Gastrocnemius medialis (tissue), 4 donors: ENCODE measurements around the gene OR12D3. TPM values are rescaled to one million over a fixed set of nuclear protein-coding genes. Genes with fewer than 3 reads are reported as not detected.
"Not testable (repeated sequence)": the region's sequence is repeated elsewhere in the genome, so short reads cannot be mapped to it uniquely, and the experiment has no call there.

Experiments used
- ATAC-seq, 2 donors: fragments of 150-250 bp; one replicate each; pipeline ENCODE4 v1.9.1; 2016
- DNase-seq, 2 donors: peaks; one replicate each; pipeline ENCODE4 v3.0.0-alpha.2; 2019
- H3K27ac ChIP-seq, 4 donors: fragments of 200-600 bp; sonication (generic); 1 replicate in 1 of 4; 2 replicates in 3 of 4; pipeline ENCODE4 v1.5.1; 2016 to 2018; ENCODE audit warnings: mild to moderate bottlenecking in 2 of 4, moderate library complexity in 1 of 4
- H3K27me3 ChIP-seq, 3 donors: fragments of 200-600 bp; sonication (generic) in 2 of 3; 1 replicate in 1 of 3; 2 replicates in 2 of 3; pipeline versions ENCODE4 v1.5.1 to v1.6.0; 2016 to 2019; ENCODE audit warnings: mild to moderate bottlenecking in 1 of 3, moderate library complexity in 1 of 3
- H3K36me3 ChIP-seq, 2 donors: fragments of 200-600 bp; sonication (generic) in 1 of 2; one replicate each; pipeline ENCODE4 v1.5.1; 2017 to 2018
- H3K4me1 ChIP-seq, 2 donors: fragments of 200-600 bp; sonication (generic) in 1 of 2; one replicate each; pipeline ENCODE4 v1.5.1; 2016 to 2017; ENCODE audit warnings: mild to moderate bottlenecking in 2 of 2
- H3K4me3 ChIP-seq, 4 donors: fragments of 200-600 bp; sonication (generic) in 3 of 4; 1 replicate in 1 of 4; 2 replicates in 3 of 4; pipeline ENCODE4 v1.5.1; 2016 to 2019; ENCODE audit warnings: mild to moderate bottlenecking in 2 of 4
- H3K9me3 ChIP-seq, 3 donors: fragments of 200-600 bp; sonication (generic) in 2 of 3; 1 replicate in 1 of 3; 2 replicates in 2 of 3; pipeline ENCODE4 v1.5.1; 2016 to 2019
- CTCF ChIP-seq, 5 experiments: fragments of 450-650 bp in 3 of 5; fragments of 200-600 bp in 2 of 5; sonication (generic) in 2 of 5; IDR thresholded peaks in 4 of 5; conservative IDR thresholded peaks in 1 of 5; 1 replicate in 4 of 5; 2 replicates in 1 of 5; pipeline ENCODE4 v1.5.1; 2016 to 2019; ENCODE audit warnings: antibody characterized with exemption in 5 of 5, mild to moderate bottlenecking in 3 of 5, moderate library complexity in 3 of 5
- POLR2A ChIP-seq, 2 donors: fragments of 450-650 bp; IDR thresholded peaks; one replicate each; pipeline ENCODE4 v1.6.1; 2017; ENCODE audit warnings: antibody characterized with exemption in 2 of 2, mild to moderate bottlenecking in 2 of 2, moderate library complexity in 2 of 2
- in situ Hi-C, 4 donors: fragments of 200-750 bp; cut with MboI; loops; one replicate each; pipeline versions ENCODE4 v1.15.0 to v1.8.0; 2017; ENCODE audit warnings: low sequenced_read_pairs in 4 of 4
- intact Hi-C: fragments of 100-400 bp; cut with DNase I; formaldehyde crosslinking; loops from one replicate; pipeline ENCODE4 v1.15.1; 2023; ENCODE audit warnings: low total_unique reads
- total RNA-seq, 4 donors: library from RNA; depleted of rRNA; stranded (reverse); fragments of >200 nt; gene quantifications; one replicate each; pipeline versions ENCODE4 v1.1.0 to v1.2.3, GENCODE V29; 2016

OR12D3 gene
- total RNA-seq, 4 donors from 2014 or later, result not detected

GRCh38 chr6:29368765-29369164 is 6.3 kb downstream of the OR12D3 start, which contains the start of gene OR5V1:
Gene OR5V1, minus strand, starts transcription at chr6:29368865. Its CDS starts 12,670 bp downstream, at chr6:29356195.
- Histone ChIP-seq H3K27me3 (no peaks in the 10 kb centered on the region), H3K9me3 (no peaks in the 10 kb centered on the region), H3K4me3 (no peak within 1 kb of the TSS), H3K36me3 (no peaks in the 10 kb centered on the region), H3K27ac (no peak within 1 kb of the TSS), H3K4me1 (no peaks in the 10 kb centered on the region)
- intact Hi-C loops (no loop called here), in situ Hi-C loops (no loop called here)
- ATAC-seq (no peak), DNase-seq (no peak)
- TF ChIP-seq CTCF (IDR thresholded peaks at IDR 0.05 in 4 of 5, conservative IDR thresholded peaks at IDR 0.05 in 1 of 5) (no peak), POLR2A (IDR thresholded peaks at IDR 0.05) (no peak)

DNA sequence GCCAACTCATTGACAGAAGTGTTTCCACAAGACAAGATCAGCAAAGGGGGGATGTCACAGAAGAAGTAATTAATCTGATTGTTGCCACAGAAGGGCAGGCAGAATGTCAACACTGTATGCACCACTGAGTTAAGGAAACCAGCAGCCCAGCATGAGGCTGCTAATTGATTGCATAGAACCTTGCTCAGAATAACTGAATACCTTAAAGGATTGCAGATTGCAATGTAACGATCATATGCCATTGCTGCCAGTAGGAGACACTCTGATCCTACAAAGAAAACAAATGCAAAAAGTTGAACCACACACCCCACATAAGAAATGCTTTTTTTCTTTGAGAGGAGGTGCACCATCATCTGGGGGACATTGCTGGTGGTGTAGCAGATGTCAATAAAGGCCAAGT is 19.5 kb downstream of the OR12D3 start:
- TF ChIP-seq CTCF (IDR thresholded peaks at IDR 0.05 in 4 of 5, conservative IDR thresholded peaks at IDR 0.05 in 1 of 5), result no peak
- no peak for TF ChIP-seq POLR2A (IDR thresholded peaks at IDR 0.05)
- Histone ChIP-seq H3K36me3 (no peaks in the 10 kb centered on the region), H3K4me3 (no peak overlapping the region), H3K27ac (no peak overlapping the region), H3K9me3 (no peaks in the 10 kb centered on the region), H3K4me1 (no peaks in the 10 kb centered on the region), H3K27me3 (no peaks in the 10 kb centered on the region)
- intact Hi-C loops, result no loop called here
- in situ Hi-C loops, result no loop called here
- no peak for DNase-seq
- ATAC-seq, result no peak

- H3K27ac ChIP-seq, result no peak overlapping the region
- H3K4me1 ChIP-seq, result no peaks in the 10 kb centered on the region
- no peak for DNase-seq
- no peaks in the 10 kb centered on the region for H3K36me3 ChIP-seq
- ATAC-seq, result no peak
- no peaks in the 10 kb centered on the region for H3K27me3 ChIP-seq
- no peaks in the 10 kb centered on the region for H3K9me3 ChIP-seq
- no peak overlapping the region for H3K4me3 ChIP-seq
- intact Hi-C loops (no loop called here), in situ Hi-C loops (no loop called here)
- TF ChIP-seq POLR2A (IDR thresholded peaks at IDR 0.05) (no peak), CTCF (IDR thresholded peaks at IDR 0.05 in 4 of 5, conservative IDR thresholded peaks at IDR 0.05 in 1 of 5) (no peak)
Measured at GRCh38 chr6:29354980-29355379, 20.1 kb downstream of the OR12D3 start.

GRCh38 chr6:29349348-29349747 is 25.7 kb downstream of the OR12D3 start:
- ATAC-seq, H3K4me1 ChIP-seq, H3K27me3 ChIP-seq, in situ Hi-C loops, H3K27ac ChIP-seq, DNase-seq, H3K4me3 ChIP-seq, H3K9me3 ChIP-seq, intact Hi-C loops, H3K36me3 ChIP-seq: not testable (repeated sequence)

- intact Hi-C loops, result no loop called here
Measured at GRCh38 chr6:29345380-29345779, 29.7 kb downstream of the OR12D3 start.

More at GRCh38 chr6:29345380-29345779, 29.7 kb downstream of the OR12D3 start:
- H3K27ac ChIP-seq, result no peak overlapping the region
- no peaks in the 10 kb centered on the region for H3K36me3 ChIP-seq
- H3K27me3 ChIP-seq, result no peaks in the 10 kb centered on the region
- in situ Hi-C loops, result no loop called here
- DNase-seq (no peak), ATAC-seq (no peak)
- H3K4me3 ChIP-seq, result no peak overlapping the region
- TF ChIP-seq POLR2A (IDR thresholded peaks at IDR 0.05) (no peak), CTCF (IDR thresholded peaks at IDR 0.05 in 4 of 5, conservative IDR thresholded peaks at IDR 0.05 in 1 of 5) (no peak)
- no peaks in the 10 kb centered on the region for H3K9me3 ChIP-seq
- H3K4me1 ChIP-seq, result no peaks in the 10 kb centered on the region
